ENCODE measurements around the gene TTLL7. TPM values are rescaled to one million over a fixed set of nuclear protein-coding genes. Genes with fewer than 3 reads are reported as not detected.
"Not testable (repeated sequence)": the region's sequence is repeated elsewhere in the genome, so short reads cannot be mapped to it uniquely, and the experiment has no call there.

Gene TTLL7
- total RNA-seq, 1 experiment from 2014 or later, result not detected

DNA sequence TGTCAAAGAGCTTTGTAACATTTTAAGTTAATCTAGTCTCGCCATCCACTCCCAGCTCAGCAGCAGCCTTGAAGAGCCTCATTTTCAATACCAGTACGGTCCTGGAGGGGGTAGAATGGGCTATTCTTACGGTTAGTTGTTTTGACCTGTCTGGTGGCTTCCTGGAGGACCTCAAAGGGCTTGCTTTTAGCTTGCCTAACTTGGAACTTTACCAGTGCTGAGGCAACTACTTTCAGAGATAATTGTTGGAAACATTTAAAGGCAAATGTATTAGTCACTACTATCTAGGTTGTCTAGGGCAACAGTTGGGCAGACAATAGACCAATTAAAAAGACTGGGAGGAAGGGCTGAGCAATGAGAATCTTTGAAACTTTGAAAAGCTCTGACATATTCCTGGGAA lies 56.0 kb downstream of the TTLL7 start:
- DNase-seq (ENCODE audit: low spot score), result no peak
- in situ Hi-C loops (cut with HindIII; ENCODE audit: low sequenced_read_pairs), result no loop called here

DNA sequence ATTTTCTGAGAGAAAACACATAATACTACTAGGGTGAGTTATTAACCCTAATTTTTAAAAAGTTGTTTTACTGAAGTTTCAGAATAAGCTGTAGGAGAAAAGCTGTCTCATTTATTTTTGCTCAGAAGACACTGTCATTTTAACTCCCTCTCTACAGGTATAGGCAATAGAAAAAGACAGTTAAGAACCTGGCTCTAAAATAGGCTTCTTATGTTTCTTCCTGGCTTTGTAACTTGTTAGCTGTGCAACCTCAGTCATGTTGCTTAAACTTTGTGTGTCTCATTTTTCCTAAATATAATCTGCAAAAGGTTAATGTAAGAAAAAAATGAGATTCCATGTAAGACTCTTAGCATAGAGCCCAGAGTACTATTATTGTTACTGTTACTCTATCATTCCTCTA lies 64.4 kb downstream of the TTLL7 start:
- DNase-seq (ENCODE audit: low spot score), result no peak
- in situ Hi-C loops (cut with HindIII; ENCODE audit: low sequenced_read_pairs), result no loop called here

DNA sequence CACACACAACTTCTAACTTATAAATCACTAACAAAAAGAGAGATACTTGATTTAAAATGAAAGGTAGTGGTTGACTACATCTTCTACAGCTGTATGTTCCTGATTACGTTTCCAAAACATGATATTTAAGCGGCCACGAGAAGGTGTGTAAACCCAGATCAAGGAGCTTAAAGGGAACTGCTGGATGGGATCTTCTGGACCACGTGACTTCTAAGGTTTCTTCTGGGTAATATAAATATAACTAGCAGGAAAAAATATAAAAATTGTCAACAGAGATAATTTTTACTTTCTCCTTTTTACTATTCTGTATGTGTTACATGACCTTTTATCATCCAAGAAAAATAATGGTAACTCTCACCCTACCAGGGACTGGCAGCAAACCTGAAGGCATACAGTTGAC lies 66.2 kb downstream of the TTLL7 start:
- in situ Hi-C loops (cut with HindIII; ENCODE audit: low sequenced_read_pairs), result no loop called here
- DNase-seq (ENCODE audit: low spot score), result no peak

DNA sequence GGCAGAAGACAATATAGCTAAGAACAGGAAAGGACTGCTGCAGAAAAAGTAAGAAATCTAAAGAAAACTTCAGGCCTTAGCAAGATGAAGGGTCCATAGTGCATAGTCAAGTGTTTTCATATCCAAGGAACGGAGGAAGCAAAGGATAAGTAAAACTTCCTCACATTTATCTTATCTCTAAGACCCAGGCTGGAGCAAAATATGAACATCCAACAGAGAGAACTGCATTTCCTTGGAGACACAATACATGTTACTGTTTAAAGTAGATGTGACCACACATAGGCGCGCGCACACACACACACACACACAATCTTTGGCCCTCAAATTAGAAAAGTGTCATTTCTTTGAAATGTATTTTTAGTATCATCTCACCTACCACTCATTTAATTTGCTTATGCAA lies 66.7 kb downstream of the TTLL7 start:
- DNase-seq (ENCODE audit: low spot score), result no peak
- in situ Hi-C loops (cut with HindIII; ENCODE audit: low sequenced_read_pairs), result no loop called here

DNA sequence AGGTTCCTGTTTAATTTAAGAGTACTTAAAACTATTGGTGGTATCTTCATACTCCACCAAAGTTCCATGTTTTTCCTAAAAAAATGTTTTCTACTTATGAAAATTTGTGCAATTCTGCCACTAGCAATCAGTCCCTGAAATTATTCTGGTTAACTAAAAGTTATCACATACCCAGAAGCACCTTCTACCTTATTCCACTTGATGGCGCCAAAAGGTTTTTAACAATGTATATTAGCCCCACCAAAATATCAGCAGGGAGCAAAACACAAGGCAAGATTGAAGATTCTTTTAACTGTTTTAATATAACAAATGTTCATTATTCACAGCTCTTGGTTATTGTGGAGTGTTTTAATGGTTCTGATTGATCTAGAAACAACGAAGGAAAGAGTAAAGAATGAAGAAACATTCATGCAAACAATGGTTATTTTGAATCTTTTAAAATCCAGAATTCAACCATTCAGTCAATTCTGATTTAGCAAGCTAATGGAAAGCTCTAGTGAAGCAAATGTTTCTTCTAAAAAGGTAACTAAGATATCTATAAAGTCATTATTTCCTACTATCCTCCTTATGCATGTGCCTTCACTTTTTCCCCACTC lies 67.2 kb downstream of the TTLL7 start:
- DNase-seq (ENCODE audit: low spot score), result peak; percentile 76
- in situ Hi-C loops (cut with HindIII; ENCODE audit: low sequenced_read_pairs), result no loop called here

DNA sequence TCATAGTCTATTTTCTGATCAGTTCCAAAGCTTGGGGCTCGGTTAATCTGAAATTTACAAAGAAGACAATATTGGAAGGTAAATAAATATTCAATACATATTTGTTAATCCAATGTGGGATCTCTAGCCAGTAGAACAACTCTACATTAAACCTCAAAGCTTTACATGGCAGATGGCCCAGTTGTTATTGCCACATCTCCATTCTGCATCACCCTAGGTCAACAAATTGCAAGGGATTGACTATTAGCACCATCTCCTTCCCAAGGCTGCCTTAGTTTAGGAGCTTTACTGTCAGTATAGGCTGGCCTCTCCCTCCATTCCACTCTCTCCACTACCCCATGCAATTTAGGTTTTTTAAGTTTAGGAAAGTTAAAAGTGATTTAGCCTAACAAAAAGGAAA lies 69.7 kb downstream of the TTLL7 start:
- DNase-seq (ENCODE audit: low spot score), result no peak
- in situ Hi-C loops (cut with HindIII; ENCODE audit: low sequenced_read_pairs), result no loop called here

DNA sequence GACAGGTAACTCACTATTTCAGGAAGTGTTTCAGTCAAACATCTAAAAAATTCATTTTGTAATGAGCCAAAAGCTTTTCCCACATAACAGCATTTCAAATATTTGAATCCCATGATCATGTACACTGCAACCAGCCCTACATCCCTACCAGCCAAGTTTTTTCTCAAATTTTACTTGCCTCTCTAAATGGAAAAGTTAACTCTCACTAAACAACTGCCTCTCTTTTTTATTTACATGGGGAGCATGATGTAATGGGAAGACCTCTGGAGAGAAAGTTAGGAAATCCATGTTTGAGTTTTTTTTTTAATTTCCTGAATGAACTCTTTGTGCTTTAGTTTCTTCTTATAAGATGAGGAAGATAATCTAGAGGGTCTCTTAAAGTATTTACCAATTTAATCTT lies 70.5 kb downstream of the TTLL7 start:
- in situ Hi-C loops (cut with HindIII; ENCODE audit: low sequenced_read_pairs), result no loop called here
- DNase-seq (ENCODE audit: low spot score), result no peak

DNA sequence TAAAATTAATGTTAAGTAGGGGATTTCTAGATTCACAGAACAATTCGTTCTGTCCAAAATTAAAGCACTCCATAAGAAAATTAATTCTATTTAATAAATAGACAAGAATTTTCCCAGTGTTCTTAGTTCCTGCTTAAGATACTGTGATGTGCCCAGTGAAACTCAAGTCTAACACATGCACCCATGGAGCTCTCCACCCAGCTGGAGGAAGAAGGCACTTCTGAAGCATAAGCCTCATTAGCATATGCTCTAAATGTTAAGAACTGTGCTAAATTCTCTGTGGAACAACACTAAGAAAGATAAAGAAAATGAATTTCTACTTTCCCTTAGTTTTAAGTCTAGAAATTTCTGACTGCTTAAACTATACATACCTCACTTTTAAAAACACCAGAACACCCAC lies 71.2 kb downstream of the TTLL7 start:
- DNase-seq (ENCODE audit: low spot score), result no peak
- in situ Hi-C loops (cut with HindIII; ENCODE audit: low sequenced_read_pairs), result no loop called here

DNA sequence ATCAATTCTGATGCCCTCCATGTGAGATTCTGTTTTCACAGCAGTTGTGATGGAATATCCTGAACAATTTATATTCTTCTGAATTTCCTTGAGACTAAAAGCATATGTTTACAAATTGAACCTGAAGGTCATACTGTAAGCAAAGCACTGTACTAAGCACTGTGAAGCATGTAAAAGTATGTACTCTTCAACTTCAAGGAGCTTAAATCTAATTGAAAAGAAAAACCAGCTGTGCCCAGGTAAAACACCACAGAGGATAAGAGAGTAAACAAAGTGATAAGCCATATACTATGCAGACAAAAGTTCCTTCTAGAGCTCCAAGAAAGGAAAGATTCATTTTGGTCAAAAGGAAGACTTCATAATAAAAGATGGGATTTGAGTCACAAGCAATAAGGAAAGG lies 71.9 kb downstream of the TTLL7 start:
- in situ Hi-C loops (cut with HindIII; ENCODE audit: low sequenced_read_pairs), result no loop called here
- DNase-seq (ENCODE audit: low spot score), result no peak

DNA sequence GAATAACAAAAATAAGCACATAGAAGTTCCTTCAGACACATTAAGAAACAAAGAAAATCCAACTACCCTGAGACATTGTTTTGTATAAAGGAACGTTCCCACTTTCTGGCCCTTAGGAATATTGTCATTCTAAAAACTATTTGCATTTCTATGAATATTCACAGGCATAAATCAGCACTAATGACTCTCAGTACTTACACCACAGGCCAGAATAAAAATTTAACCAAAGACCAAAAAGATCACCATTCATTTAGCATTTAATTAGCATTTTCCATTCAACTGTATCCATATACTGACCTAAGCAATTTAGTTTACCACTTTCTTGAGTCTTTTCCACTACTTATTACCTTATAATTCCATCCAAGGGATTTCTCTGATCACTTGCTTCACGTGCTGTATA lies 75.4 kb downstream of the TTLL7 start:
- in situ Hi-C loops (cut with HindIII; ENCODE audit: low sequenced_read_pairs), result no loop called here
- no peak for DNase-seq (ENCODE audit: low spot score)

DNA sequence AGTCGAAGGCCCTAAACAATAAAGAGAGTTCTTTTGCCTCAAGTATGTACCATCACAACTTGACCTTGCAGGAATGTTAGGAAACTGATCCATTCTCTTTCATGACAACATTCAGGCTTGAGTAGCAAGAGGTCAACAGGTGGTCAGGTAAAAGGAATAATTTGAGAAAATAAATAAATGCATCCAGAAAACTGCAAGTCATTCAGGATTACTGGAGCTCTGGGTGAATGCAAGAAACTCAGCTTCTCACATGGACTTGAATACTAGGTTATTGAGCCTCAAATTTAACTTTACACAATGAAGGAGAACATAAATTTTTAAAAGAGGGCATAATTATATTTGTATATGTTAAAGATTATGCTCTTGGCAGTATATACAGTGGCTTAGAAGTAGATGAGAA lies 76.5 kb downstream of the TTLL7 start:
- in situ Hi-C loops (cut with HindIII; ENCODE audit: low sequenced_read_pairs), result no loop called here
- DNase-seq (ENCODE audit: low spot score), result no peak

DNA sequence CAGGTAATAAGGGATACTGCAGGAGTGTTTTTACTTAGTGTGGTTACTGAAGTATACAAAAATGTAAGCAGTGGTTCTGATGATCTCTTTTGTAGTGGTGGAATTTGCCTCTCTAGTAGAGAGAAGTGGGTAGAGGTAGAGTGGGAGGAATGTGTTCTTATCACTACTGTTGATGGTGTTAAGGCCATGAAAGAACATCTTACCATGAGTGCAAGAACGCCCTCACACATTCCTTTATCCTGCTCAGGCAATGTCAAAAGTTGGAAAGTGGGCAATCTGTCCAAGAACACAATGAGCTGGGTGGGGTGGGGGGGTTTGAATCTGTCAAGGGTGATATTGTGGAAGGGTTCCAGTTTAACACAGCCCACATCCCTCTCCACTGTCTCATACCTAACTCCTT lies 78.6 kb downstream of the TTLL7 start:
- in situ Hi-C loops (cut with HindIII; ENCODE audit: low sequenced_read_pairs), result no loop called here

DNA sequence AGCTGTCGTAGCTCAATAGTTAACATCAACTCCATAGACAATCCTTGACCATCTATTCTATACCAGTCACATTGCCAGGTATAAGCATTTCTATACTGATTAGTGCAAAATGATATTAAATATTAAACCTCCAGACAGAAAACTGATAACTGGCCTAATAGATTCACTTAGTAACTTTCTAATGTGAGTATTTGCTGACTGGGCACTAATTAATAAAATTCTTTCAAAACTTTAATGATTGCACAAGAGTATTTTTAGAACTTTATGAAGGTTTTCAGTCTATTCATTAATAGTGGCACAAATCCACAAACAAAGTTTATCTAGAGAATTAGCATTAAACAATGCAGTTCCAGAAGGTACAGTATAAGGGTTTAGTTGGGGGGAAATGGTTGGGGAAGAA lies 79.1 kb downstream of the TTLL7 start:
- in situ Hi-C loops (cut with HindIII; ENCODE audit: low sequenced_read_pairs), result no loop called here
- DNase-seq (ENCODE audit: low spot score), result no peak

More for the DNA sequence above, 78.6 kb downstream of the TTLL7 start:
- DNase-seq (ENCODE audit: low spot score), result no peak

DNA sequence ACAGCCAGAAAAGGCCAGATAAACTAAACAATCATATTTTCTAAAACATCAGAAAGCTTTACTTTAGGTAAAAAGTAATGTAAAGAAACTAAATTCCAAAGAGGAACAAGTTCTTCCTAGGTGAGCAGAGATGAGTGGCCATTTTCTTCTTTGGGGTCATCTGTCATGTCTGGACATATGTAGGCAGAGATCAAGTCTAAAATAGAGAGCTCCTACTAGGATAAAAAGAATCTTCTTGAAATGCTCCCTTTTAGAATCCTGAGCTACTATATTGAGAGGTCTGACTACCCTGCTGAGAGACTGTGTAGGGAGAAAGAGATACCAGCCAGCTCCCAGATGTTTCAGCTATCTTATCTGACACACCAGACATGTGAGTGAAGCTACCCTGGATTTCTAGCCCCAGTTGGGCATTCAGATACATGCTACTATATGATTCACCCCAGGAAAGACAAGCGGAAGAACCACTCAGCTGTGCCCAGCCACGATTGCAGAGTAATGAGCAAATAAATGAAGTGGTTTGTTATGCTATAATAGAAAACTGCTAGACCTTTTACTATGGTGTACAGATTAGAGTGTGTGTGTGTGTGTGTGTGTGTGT lies 80.1 kb downstream of the TTLL7 start:
- in situ Hi-C loops (cut with HindIII; ENCODE audit: low sequenced_read_pairs), result no loop called here

DNA sequence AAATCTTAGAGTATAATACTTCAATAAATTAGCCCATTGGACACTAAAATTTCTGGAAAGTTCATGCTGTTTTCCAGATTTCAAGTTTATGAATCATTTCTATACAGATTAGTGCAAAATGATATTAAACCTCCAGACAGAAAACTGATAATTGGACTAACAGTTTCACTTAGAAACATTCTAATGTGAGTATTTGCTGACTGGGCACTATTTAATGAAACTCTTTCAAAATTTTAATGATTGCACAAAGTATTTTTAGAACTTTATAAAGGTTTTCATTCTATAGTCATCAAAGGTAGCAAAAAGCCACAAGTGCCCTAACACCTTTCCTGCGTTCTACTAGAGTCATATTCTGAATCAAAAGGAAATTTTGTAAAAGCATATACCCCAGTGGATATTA lies 81.0 kb downstream of the TTLL7 start:
- in situ Hi-C loops (cut with HindIII; ENCODE audit: low sequenced_read_pairs), result no loop called here
- DNase-seq (ENCODE audit: low spot score), result no peak

More for the DNA sequence above, 80.1 kb downstream of the TTLL7 start:
- no peak for DNase-seq (ENCODE audit: low spot score)

DNA sequence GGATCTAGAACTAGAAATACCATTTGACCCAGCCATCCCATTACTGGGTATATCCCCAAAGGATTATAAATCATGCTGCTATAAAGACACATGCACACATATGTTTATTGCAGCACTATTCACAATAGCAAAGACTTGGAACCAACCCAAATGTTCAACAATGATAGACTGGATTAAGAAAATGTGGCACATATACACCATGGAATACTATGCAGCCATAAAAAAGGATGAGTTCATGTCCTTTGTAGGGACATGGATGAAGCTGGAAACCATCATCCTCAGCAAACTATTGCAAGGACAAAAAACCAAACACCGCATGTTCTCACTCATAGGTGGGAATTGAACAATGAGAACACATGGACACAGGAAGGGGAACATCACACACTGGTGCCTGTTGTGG lies 82.8 kb downstream of the TTLL7 start:
- in situ Hi-C loops (cut with HindIII; ENCODE audit: low sequenced_read_pairs); DNase-seq (ENCODE audit: low spot score): not testable (repeated sequence)

DNA sequence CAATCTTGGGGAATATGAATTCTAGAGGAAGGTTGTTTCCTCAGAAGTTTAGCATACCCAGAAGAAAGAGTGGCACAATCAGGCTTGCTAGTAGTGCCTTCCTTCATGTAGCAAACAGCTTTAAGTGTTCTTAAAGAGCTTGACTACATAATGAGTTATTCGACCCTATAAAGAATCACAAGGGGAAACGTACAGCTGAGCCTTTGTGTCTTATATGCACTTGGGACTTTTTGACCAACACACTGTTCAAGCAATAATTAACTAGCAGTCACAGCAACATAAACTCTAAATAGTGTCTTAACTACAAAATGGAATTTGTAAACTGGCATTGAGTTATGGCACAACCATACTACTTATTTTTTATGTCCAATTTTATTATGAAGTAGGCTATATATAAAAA lies 86.1 kb downstream of the TTLL7 start:
- in situ Hi-C loops (cut with HindIII; ENCODE audit: low sequenced_read_pairs), result no loop called here
- no peak for DNase-seq (ENCODE audit: low spot score)

DNA sequence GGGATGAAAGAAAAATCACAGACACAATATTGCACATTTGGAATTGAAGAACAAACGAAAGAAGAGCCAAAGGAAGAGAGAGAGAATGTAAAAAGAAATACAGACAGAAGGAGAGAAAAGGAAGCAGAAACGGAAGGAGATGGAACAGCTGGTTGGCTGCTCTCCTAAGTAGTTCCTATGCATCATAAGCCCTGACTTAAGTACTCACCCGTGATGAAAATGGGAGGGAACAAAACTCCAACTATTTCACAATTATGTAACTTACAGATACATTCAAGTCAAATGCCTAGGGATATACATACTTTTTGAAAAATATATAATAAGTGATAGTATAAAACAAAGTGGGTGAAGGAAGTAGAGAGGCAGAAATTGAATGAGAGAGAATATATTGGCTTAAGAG lies 88.5 kb downstream of the TTLL7 start:
- in situ Hi-C loops (cut with HindIII; ENCODE audit: low sequenced_read_pairs), result no loop called here
- DNase-seq (ENCODE audit: low spot score), result no peak

DNA sequence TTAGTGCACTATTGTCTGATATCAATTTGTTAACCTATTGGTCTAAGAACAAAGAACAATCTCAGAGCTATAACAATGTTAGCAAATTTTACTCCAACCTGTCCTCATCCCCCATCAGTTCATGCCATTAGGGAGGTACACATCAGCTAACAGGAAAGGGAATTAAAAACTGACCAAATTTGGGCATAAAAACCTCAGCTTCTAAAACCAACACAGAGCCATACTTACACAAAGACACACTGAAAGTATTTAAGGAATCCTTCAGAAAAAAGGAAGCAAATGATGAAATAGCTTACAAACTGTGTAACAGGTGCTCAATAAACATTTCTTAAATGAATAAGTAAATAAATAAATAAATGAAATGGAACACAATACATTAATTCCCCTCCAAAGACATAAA lies 89.2 kb downstream of the TTLL7 start:
- DNase-seq (ENCODE audit: low spot score), result no peak
- in situ Hi-C loops (cut with HindIII; ENCODE audit: low sequenced_read_pairs), result no loop called here

DNA sequence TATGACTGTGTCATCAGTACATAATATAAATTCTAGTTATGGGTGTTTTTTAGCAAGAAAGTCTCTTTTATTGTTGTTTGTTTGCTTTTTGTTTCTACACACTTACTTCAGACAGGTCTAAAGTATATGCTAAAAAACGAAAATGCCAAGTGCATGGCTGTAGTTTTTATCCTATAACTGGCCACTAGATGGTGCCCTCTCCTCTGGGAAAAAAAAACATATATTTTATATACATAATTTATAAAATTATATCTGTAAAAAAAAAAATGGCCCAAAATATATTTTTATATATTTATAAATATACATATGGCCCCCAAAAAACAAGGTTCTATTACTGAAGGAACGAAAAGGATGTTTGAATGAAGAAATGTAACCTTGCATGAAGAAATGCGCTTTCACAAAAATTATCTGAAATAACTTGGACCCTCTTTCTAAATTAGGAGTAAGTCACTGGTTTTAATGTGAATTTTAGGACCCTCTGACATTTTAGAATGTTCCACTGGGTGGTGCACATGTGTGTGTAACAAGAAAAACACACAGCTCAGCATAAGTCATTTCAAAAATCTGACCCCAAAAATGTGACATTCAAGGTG lies 93.5 kb downstream of the TTLL7 start:
- in situ Hi-C loops (cut with HindIII; ENCODE audit: low sequenced_read_pairs), result no loop called here
- DNase-seq (ENCODE audit: low spot score), result peak; percentile 31

DNA sequence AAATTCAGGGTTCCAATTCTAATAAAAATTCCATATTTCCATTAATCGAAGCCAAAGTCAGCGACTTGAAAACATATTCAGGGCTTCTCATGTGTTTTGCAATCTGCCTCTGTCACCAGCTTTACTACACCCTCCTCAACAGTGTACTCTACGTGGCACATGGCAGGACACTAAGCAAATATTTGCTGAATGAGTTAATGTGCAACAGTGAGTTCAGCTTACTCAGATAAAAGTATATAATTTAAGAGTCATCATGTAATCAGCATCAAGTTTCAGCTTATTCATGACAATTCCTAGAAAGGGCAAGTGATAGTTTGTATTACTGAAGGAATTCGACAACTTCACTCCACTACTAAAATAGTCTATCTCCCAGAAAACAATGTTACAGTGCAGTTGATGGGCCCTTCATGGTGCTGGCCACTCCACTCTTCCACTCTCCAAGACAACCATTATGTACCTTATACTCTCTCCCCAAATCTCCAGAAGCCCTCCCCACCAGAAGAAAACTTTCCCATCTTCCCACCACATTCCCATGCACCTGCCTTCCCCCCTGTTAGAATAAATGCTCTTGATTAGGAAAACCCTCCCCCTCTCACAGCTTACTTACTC lies 97.3 kb downstream of the TTLL7 start:
- DNase-seq (ENCODE audit: low spot score), result no peak
- in situ Hi-C loops (cut with HindIII; ENCODE audit: low sequenced_read_pairs), result no loop called here
